GM18868 (cell line): ENCODE results near the gene HOXC11.

Experiments
- ATAC-seq: cut with Tn5 transposase; IDR thresholded peaks from one replicate; pipeline ENCODE4 v1.9.1; 2021; ENCODE audit warnings: mild to moderate bottlenecking, moderate library complexity; ENCODE audit not compliant: unreplicated experiment

The HOXC11 gene

DNA sequence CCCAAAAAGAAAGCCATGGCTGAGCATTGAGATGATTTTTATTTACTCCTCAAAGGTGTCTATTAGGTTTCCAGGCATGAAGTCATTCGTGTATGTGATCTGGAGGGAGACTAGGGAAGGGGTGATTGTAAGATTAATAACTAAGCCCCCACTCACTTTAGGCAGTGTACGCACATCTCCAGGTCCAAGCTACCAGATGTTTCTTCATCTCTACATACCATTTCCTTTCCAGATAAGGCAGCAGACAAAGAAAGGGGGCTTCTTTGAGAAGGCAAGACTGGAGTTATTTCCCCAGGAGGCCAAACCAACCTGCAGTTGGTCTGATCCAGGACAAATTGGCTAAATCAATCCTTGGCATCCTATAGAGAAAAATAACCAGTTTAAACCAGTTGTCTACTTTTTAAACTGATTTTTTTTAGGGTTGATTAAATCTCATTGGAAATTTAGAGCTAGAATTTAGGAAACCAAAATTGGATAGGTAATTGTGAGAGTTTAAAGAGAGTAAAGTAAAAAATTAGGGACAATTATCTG lies 30.4 kb upstream of the HOXC11 start:
- ATAC-seq = no peak

DNA sequence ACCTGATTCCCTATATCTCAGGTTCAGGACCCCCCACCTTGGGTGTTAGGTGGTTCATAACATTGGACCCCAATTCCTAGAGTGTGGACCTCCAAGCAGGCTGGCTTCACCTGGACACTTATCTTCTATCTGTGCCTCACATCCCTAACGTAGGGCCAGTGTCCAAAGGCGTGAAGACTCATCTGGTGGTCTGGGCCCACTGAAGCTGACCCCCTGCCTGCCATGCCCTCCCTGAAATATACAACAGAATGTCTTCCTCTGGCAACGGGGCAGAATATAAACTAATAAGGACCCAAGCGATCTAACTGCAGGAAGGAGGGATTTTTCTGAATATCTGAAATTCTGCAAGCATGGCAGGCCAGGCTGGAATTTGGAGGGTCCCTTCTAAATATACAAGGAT lies 28.7 kb upstream of the HOXC11 start:
- ATAC-seq = no peak

DNA sequence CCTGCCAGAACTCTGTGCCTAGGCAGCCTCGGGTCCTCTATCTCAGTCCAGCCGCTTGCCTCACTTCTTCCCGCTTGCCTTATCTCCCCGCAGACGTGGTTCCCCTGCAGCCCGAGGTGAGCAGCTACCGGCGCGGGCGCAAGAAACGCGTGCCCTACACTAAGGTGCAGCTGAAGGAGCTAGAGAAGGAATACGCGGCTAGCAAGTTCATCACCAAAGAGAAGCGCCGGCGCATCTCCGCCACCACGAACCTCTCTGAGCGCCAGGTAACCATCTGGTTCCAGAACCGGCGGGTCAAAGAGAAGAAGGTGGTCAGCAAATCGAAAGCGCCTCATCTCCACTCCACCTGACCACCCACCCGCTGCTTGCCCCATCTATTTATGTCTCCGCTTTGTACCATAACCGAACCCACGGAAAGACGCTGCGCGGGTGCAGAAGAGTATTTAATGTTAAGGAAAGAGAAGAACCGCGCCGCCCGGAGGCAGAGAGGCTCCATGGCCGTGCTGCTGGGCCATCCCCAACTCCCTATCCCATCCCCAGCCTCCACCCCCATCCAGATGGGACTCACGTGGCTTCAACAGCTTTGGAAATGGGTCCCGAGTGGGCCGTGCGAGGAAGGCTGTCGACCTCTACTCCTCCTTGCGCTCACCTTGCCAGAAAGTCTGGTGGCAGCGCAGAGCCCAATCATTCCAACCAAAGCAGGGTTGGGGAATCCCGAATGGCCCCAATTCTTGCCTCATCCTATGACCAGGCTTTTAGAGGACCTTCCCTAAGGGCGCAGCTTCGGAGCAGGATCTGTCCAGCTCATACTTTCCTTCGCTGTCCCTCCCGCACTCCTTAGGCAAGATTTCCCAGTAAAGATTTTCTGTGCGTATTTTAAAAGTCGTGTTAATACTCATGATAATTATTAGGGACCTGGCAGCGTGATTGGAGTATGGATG lies 27.7 kb upstream of the HOXC11 start:
- ATAC-seq = no peak

DNA sequence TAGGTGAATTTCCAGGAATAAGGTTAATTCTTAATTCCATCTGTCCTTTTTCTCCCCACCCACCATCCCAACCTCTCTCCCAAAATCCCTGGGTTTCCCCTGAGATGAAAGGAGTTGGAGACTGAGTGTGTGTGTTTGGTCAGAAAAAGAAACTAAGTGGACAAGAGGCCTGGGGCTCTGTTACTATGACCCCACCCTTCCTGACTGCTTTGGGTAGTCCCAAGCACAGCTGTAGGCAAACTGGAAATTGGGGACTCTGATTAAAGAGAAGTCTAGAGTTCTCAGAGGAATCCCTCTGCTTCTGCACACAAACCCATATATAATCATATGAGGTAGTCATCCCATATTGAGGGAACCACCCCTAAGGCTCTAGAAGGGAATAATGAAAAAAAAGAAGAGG lies 25.2 kb upstream of the HOXC11 start:
- no peak for ATAC-seq

DNA sequence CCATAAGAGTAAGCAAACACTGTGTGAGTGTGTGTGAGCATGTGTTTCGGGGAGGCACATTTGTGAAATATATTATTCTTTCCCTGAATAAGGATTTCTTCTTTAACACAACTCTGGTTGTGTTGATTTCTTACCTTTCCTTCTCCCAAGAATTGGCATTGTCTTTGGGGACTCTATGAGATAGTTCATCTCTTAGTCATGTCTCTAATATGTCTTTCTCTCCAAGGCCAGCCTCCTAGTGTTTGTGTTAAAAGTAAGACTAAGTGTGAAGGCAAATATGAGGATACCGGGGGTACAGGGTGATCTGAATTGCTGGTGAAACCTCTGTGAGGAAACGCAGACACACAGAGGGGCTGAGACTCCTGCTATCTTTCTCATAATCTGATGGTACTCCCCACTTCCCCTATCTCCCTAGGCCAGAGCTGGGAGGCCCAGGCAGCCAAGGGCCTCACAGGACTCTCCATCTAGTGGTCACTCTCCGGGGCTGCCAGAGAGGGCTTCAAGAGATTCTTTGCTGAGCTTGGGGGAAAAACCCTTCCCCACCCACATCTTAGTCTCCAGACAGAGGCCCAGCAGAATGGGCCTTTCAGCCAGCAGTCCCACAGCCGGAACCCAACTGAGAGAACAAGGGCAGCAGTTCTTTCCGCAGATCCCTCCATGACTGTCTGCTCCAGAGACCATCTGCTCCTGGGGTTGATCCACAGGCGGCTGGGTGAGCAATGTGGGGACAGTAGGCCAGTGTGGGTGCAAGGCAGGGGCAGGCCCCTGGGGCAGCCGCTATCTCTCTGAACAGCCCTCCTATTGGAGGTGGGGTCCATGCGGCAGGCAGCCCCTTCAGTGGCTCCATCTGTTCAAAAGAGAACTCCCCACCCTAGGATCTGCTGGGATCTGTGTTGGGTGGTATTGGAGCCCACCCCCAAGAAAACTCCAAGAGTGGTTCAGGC lies 24.0 kb upstream of the HOXC11 start:
- no peak for ATAC-seq

DNA sequence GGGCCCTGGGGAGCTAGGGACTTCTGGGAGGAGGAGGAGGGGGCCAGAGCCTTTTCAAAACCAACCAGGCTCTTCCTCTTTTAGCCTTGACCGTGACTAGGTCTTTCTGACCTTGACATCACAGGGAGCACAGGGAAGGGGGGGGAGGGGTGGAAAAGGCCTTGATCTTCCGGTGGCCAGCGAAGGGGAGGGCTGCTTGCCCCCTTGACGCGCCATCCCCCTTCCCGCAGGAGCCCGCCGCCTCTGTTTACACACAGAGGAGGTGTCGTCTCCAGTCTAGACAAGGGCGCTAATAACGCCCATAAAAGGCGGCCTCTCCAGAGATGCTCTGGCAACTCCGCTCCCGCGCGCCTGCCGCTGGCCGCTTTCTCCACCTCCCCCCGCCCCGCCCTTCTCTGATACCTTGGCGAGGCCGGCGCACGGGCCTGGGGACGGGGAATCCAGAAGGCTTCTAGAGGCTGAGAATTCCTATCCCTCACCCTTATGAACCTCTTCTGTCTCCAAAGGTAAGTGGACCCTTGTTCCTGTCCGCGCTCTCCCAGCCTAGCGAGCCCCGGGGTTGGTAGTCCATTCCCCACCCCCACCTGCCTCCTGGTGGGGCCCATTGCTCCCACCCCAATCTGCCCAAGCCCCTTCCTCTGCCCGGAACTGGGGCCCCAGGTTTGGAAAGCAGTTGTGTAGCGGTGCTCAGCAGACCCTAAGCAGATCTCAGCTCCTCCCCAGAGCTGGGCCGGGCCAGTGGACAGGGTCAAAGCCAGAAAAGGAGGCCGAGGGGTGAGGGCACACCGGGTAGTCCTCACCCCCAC lies 23.1 kb upstream of the HOXC11 start:
- no peak for ATAC-seq

DNA sequence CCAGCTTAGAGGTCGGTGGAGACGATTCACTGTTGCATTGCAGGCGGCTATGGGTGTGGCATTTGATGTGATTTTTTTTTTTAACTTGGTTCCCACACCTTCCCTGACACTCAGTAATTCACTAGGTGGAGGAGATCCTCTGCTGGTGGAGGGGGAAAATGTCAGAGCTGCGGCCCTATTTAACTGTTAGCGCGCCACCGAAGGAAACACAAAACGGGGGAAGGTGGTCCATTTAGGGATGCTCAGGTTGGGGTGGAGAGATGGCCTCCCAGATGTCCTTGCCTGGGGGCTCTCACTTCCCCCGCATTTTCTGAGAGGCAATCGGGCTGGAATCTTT lies 22.5 kb upstream of the HOXC11 start:
- ATAC-seq = no peak

DNA sequence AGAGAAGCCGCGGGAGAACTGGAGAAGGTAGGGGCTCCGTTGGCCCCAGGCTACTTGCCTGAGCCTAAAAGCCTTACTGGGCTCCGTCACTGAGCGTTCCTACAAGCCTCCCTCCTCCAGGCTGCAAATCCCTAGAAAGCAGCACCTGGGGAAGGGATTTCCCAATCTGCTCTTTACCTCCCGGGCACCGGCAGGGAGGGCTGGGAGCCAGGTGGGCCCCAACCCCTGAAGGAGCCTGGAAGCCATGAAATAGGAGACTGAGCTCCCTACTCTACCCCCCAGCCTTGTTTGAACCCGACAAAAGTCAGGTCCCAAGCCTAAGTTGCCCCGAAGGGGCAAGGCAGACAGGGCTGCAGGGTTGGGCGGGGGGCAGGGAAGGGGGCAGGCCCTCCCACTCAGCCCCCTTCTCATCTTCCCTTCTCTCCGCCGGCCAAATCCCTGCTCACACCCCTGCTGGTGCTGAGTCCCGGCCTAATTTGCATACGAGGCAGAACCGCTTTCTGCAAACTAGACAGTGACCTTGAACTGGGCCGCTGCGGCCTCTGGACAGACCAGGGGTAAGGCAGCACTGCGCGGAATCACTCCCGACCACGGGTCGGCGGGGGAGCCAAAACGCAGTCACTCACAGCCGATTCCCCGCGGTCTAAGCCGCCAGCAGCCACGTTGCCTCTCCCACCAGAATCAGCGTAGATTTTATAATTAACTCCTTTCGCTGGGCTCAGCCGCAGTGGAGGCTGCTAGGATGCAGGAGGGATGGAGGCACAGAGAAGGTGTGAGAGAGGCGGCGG lies 21.9 kb upstream of the HOXC11 start:
- no peak for ATAC-seq

DNA sequence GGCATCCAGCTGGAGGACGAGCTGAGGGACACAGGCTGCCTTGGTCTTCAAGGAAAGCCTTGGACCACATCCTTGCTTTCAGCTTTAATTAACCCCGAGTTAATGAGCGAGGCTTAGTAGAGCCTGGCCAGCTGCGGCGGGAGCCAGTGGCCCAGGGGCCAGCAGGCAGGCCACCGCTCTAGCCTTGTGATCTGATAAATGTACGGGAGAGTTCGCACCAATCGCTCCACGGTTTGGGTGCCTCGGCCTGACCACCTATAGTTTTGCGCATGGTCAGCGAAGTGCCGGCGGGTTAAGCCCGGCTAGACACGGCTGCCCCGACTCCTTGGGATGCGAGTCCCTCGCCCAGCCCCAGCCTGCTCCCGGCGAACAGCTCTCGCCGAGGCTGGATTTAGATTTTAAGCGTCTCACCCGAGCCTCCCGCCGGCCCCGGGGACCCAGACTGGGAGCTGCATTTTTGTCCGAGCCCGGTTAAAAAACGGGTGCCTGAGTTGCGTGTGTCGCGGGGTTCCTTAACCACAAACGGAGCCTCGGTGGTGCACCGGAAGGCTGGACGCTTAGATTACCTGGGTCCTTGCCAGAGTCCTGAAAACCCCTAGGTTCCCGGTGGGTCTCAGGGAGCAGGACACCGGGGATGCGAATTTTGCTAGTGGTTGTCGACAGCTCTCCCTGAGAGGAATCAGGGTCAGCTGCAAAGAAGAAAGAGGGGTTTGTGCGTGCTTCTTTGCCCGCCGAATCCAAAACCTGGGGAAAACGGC lies 21.2 kb upstream of the HOXC11 start:
- no peak for ATAC-seq

DNA sequence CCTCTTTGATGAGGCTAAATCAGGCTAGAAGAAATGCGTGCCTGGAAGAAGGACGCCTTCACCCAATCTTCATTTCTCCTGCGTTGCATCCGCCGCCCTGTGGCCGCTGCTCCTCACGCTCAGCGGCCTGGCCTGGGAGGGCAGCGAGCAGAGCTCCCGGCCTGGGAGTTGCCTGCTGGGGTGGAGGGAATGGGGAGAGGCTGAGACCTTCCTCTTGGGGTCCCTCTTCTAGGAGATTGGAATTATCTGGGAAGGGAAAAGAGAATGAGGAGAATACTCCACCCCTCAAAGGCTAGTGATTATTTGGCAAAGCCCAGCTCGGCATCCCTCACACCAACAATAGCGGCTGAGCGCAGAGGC lies 20.6 kb upstream of the HOXC11 start:
- ATAC-seq = no peak

DNA sequence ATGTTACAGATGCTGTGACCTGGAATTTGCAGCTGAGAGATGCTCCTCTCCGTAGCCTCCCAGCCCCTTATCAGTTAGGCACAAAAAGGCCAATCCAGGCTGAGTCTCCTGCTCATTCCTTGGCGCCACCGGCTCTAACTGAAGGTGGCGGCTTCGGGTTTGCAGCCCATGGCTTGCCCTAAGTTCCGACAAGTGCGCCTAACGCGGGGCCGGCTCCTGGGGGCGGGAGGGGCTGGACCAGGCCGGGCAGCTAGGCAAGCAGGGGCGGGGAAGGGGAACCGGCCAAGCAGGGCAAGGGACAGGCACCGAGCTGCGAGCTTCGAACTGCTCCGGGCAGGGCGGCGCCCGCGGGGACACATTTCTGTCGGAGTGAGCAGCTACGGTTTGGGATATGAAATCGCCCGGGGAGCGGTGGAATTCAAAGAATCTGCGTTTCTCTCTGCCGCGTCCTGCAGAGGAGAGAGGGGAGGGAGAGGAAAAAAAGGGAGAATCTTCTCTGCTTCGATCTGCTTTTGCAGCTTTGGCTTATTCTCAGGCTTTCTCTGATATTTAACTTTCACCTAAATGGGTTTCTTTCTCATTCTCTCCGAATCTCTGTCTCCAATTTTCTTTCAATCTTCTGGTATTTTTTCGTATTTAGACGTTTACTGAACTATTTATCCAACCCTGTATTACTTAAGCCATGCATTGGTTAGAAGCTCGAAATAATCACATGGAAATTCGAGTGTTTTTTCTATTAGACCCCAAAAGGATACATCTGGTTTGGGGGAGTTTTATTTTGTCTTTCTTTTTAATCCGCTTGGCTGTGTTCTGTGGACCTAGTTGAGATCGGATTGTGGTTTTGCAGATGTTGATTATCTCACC lies 19.8 kb upstream of the HOXC11 start:
- no peak for ATAC-seq

DNA sequence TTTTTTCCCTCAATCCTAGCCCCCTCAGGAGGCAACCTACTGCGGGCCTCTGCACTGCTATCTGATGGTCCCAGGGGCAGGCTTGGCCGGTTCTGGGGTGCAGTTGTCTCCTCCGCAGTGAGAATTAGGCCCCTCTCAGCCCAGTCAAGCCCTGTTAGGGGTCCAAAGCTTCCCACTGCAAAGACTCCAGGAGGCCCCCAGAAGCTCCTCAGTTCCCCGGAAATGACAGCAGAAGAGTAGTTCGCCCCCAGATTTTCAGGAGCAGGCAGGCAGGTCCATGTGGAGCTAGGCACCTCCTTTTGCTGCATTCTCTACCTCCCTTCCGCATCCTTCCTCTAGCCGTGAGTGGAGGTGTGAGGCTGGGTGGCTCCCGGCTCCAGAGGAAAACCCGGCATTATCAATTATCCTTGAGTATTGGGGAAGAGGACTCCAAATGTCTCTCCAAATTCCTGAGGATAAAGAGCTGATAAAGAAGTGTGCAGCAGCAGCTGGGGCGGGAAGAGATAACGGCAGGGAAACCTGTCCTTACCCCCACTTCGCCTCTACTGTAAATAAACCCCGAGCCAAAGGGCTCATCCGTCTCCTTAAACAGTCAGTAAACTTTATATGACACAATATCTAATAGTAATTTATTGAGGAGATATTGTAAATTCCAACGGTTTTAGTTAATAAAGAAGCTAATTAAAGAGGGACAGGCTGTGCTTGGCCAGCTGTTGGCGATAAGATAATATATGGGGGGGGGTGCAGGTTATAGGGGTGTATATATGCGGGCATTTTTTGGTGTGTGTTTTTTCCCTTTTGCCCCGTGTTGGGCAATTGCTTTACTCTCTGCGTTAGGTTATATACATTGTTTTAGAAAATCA lies 18.9 kb upstream of the HOXC11 start:
- ATAC-seq = no peak

DNA sequence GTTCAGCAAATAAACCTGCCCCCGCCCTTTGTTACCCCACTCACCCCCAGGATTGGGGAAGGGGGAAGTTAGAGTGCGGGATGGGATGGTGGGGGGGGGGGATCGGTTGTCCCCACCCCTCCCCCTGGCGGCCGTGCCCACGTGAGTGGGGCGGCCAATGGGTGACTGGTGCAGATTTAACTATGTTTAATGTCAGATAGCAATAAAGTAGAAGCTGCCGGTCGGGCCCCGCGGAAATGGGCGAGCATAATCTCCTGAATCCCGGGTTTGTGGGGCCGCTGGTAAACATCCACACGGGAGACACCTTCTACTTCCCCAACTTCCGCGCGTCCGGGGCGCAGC lies 18.3 kb upstream of the HOXC11 start, which contains the start of gene HOXC12:
Gene HOXC12 (plus strand): TSS at position 210 of the 342 bp plus-strand sequence. CDS start 27 bp downstream, at position 237.
- no peak for ATAC-seq

DNA sequence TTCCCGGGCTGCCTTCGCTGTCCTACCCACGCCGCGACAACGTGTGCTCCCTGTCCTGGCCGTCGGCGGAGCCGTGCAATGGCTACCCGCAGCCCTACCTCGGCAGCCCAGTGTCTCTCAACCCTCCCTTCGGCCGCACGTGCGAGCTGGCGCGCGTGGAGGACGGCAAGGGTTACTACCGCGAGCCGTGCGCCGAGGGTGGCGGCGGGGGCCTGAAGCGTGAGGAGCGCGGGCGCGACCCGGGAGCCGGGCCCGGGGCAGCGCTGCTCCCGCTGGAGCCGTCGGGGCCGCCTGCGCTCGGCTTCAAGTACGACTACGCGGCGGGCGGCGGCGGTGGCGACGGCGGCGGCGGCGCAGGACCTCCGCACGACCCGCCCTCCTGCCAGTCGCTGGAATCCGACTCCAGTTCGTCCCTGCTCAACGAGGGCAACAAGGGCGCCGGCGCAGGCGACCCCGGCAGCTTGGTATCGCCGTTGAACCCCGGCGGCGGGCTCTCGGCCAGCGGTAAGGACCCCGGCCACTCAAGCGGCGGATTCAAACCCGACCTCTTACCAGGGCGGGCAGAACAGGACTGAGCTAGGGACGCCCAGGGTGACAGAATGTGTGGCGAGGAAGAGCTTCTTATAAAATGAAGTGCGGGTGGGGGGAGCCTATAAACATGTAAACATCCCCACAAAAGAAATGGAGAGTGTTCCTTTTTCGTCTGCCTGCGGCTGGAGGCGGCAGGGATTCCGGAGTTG lies 17.7 kb upstream of the HOXC11 start:
- ATAC-seq = no peak

DNA sequence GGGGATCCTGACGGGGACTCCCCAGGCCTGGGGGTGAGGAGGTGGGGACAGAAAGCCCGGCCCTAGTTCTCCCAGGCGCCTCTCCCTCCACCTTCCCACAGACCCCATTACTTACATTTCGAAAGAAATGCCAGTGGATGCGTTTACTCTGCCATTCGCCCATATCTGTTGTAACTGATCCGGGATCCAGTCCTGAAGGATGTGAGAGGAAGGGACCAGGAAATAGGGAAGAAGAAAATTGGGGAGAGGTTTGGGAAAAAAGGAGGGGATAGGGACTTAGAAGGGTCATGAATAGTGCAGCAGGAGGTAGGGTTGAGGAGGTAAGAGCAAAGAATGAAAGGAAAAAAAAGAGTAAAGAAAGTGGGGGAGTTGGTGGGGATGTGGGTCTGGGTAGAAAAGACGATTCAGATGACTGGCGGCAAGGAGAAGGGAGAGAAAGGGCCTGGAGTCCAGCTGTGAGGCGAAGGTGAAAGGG lies 17.1 kb upstream of the HOXC11 start:
- ATAC-seq = no peak

DNA sequence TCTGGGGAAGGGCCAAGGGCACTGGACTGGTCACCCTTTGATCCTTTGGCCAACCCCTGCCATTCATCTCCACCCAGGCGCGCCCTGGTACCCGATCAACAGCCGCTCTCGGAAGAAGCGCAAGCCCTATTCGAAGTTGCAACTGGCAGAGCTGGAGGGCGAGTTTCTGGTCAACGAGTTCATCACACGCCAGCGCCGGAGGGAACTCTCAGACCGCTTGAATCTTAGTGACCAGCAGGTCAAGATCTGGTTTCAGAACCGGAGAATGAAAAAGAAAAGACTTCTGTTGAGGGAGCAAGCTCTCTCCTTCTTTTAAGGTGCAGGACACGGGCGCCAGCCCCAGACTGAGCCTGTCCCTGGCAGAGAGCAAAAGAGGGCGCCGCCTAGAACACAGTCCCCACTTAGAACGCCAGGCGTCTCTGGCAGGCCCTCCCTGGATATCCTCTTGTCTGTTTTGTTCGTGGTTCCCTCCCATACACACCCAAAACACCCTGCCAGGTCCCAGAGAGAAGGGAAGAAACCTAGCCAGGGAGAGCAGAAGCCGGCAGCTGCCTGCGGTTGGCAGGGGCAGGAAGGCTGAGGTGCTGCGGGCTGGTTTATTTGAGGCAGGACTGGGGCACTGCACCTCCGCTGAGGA lies 16.6 kb upstream of the HOXC11 start:
- no peak for ATAC-seq
